Endothelial cell of umbilical vein (primary cell): ENCODE results near the gene CD74.

ENCODE experiments used
- CTCF ChIP-seq, 2 donors: IDR thresholded peaks; 1 replicate in 1 of 2; 2 replicates in 1 of 2; pipeline ENCODE4 v1.5.1; 2011; ENCODE audit warnings: low read length in 2 of 2, mild to moderate bottlenecking in 2 of 2, moderate library complexity in 2 of 2, control low read depth in 1 of 2, inconsistent platforms in 1 of 2, low read depth in 1 of 2; ENCODE audit not compliant: insufficient read depth in 1 of 2; ENCODE audit errors: extremely low read depth in 1 of 2
- EZH2 ChIP-seq: IDR thresholded peaks from 2 replicates; pipeline ENCODE4 v1.6.1; 2012; ENCODE audit warnings: borderline replicate concordance, low read depth, mild to moderate bottlenecking, moderate library complexity, low read length, inconsistent platforms; ENCODE audit not compliant: severe bottlenecking
- FOS ChIP-seq: IDR thresholded peaks from 2 replicates; pipeline ENCODE4 v1.6.1; 2011; ENCODE audit warnings: mild to moderate bottlenecking, low read length, moderate library complexity, borderline replicate concordance; ENCODE audit not compliant: insufficient read depth
- GATA2 ChIP-seq: IDR thresholded peaks from 2 replicates; pipeline ENCODE4 v1.7.0; 2011; ENCODE audit warnings: low read depth, mild to moderate bottlenecking, moderate library complexity, mixed read lengths, low read length; ENCODE audit not compliant: insufficient read length, insufficient read depth
- JUN ChIP-seq: IDR thresholded peaks from 2 replicates; pipeline ENCODE4 v1.6.1; 2011; ENCODE audit warnings: borderline replicate concordance, low read depth; ENCODE audit not compliant: insufficient read length, insufficient read depth
- MYC ChIP-seq: IDR thresholded peaks from one replicate; pipeline ENCODE4 v1.6.1; 2011; ENCODE audit warnings: mild to moderate bottlenecking, low read depth, low read length
- POLR2A ChIP-seq: IDR thresholded peaks from 2 replicates; pipeline ENCODE4 v1.6.1; 2012; ENCODE audit warnings: low read depth, mild to moderate bottlenecking, control low read depth, low read length
- POLR2AphosphoS5 ChIP-seq: IDR thresholded peaks from 2 replicates; pipeline ENCODE4 v1.6.1; 2012; ENCODE audit warnings: low read depth, mild to moderate bottlenecking, control low read depth, low read length, moderate library complexity; ENCODE audit not compliant: insufficient read depth
- TF ChIP-seq, protein P1 (sequence below): IDR thresholded peaks from 2 replicates; pipeline ENCODE4 v1.6.1; 2011; ENCODE audit not compliant: insufficient read depth, insufficient read length

GRCh38 chr5:150408231-150408943 lies 4.3 kb downstream of the CD74 start:
- TF ChIP-seq, protein P1, sequence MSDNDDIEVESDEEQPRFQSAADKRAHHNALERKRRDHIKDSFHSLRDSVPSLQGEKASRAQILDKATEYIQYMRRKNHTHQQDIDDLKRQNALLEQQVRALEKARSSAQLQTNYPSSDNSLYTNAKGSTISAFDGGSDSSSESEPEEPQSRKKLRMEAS = no peak
- no peak for TF ChIP-seq EZH2
- TF ChIP-seq POLR2A = no peak
- no peak for TF ChIP-seq CTCF (IDR thresholded peaks at IDR 0.05; ENCODE audit: extremely low read depth in 1 of 2, insufficient read depth in 1 of 2, low read depth in 1 of 2, low read length in 2 of 2)
- no peak for TF ChIP-seq MYC
- no peak for TF ChIP-seq POLR2AphosphoS5
- TF ChIP-seq JUN = no peak
- no peak for TF ChIP-seq GATA2
- TF ChIP-seq FOS = no peak
